ENCODE measurements around the gene COL5A1.

DNA sequence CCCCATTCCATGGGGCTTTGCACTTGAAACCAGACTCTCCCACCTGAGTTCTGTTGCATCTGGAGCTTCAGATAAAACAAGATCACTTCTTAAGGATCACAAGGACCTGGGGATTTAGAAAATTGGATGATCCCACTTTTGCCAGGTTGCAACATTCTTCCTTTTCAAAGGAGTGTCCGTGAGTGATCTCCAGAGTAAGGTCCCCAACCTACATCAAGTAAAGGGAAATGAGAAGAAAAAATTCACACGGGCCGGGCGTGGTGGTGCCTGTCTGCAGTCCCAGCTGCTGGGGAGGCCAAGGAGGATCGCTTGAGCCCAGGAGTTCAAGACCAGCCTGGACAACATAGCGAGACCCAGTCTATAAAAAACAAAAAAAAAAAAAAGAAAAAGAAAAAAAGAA, 41.2 kb upstream of the COL5A1 start:
- no peak for TF ChIP-seq ESRRG (CRISPR knock-in tag; IDR thresholded peaks at IDR 0.05)
- no peak for TF ChIP-seq ZNF565 (CRISPR knock-in tag; conservative IDR thresholded peaks at IDR 0.05; ENCODE audit: low read depth)
- TF ChIP-seq CREB5 (CRISPR knock-in tag; IDR thresholded peaks at IDR 0.05; ENCODE audit: low read depth) = no peak
- TF ChIP-seq SNAI2 (CRISPR knock-in tag; IDR thresholded peaks at IDR 0.05) = no peak
- TF ChIP-seq, protein P1, sequence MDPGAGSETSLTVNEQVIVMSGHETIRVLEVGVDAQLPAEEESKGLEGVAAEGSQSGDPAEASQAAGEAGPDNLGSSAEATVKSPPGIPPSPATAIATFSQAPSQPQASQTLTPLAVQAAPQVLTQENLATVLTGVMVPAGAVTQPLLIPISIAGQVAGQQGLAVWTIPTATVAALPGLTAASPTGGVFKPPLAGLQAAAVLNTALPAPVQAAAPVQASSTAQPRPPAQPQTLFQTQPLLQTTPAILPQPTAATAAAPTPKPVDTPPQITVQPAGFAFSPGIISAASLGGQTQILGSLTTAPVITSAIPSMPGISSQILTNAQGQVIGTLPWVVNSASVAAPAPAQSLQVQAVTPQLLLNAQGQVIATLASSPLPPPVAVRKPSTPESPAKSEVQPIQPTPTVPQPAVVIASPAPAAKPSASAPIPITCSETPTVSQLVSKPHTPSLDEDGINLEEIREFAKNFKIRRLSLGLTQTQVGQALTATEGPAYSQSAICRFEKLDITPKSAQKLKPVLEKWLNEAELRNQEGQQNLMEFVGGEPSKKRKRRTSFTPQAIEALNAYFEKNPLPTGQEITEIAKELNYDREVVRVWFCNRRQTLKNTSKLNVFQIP (CRISPR knock-in tag; IDR thresholded peaks at IDR 0.05; ENCODE audit: borderline replicate concordance, low read depth) = no peak
- no peak for TF ChIP-seq RARB (CRISPR knock-in tag; IDR thresholded peaks at IDR 0.05)
- no peak for TF ChIP-seq ZFP3 (CRISPR knock-in tag; IDR thresholded peaks at IDR 0.05)
- no peak for TF ChIP-seq PPARA (CRISPR knock-in tag; IDR thresholded peaks at IDR 0.05; ENCODE audit: borderline replicate concordance)
- TF ChIP-seq TOX (CRISPR knock-in tag; IDR thresholded peaks at IDR 0.05; ENCODE audit: borderline replicate concordance) = no peak
- TF ChIP-seq ZNF70 (CRISPR knock-in tag; IDR thresholded peaks at IDR 0.05) = no peak
- no peak for TF ChIP-seq ZFP30 (CRISPR knock-in tag; IDR thresholded peaks at IDR 0.05)
- TF ChIP-seq BACH2 (CRISPR knock-in tag; IDR thresholded peaks at IDR 0.05; ENCODE audit: borderline replicate concordance) = no peak
- no peak for TF ChIP-seq OSR1 (CRISPR knock-in tag; IDR thresholded peaks at IDR 0.05)
- no peak for TF ChIP-seq ISL1 (CRISPR knock-in tag; IDR thresholded peaks at IDR 0.05)

Data from SK-N-SH treated with all-trans-retinoic acid at 6 μM for 48 hours (cell line).